C4-2B (cell line): ENCODE measurements around the gene TNIP1.
A peak's percentile ranks its signal among the peaks of the same experiment; 100 is the strongest.

Experiments
- H3K27ac ChIP-seq: fragments of 450-650 bp; 2 replicates; pipeline ENCODE4 v1.5.1; 2017
- ZFX ChIP-seq: fragments of 450-650 bp; IDR thresholded peaks from 2 replicates; pipeline ENCODE4 v1.6.1; 2017
- TF ChIP-seq, protein P1 (sequence below): fragments of 450-650 bp; conservative IDR thresholded peaks from 2 replicates; pipeline ENCODE4 v1.5.1; 2017; ENCODE audit warnings: mild to moderate bottlenecking

The TNIP1 gene

DNA sequence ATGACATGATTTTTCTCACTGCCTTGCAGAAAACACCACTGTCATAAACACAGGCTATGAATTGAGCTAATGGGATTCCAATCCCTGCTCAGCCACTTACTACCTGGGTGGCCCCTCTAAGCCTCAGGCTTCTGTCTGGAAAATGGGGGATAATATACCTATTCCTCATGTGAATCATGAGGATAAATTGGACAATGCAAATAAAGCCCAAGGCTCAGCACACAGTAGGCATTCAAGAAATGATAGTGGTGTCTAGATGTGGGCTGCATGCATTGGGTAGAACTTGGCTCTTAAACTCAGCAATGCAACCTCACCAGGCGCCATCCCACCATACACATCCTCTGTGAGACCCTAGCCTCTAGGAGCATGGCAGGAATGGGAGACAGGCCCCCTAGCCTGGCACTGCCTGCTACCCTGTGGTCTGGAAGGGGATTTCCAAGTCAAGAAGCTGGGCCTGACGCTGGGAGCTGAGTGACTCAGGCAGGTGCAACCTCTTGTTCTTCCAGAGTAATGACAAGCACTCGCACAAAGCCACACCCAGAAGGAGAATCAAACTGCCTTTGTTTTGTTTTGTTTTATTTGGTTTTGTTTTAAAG lies 2.3 kb upstream of the TNIP1 start:
- H3K27ac ChIP-seq, result no peak overlapping the region
- TF ChIP-seq, protein P1, sequence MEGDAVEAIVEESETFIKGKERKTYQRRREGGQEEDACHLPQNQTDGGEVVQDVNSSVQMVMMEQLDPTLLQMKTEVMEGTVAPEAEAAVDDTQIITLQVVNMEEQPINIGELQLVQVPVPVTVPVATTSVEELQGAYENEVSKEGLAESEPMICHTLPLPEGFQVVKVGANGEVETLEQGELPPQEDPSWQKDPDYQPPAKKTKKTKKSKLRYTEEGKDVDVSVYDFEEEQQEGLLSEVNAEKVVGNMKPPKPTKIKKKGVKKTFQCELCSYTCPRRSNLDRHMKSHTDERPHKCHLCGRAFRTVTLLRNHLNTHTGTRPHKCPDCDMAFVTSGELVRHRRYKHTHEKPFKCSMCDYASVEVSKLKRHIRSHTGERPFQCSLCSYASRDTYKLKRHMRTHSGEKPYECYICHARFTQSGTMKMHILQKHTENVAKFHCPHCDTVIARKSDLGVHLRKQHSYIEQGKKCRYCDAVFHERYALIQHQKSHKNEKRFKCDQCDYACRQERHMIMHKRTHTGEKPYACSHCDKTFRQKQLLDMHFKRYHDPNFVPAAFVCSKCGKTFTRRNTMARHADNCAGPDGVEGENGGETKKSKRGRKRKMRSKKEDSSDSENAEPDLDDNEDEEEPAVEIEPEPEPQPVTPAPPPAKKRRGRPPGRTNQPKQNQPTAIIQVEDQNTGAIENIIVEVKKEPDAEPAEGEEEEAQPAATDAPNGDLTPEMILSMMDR, result no peak
- no peak for TF ChIP-seq ZFX

DNA sequence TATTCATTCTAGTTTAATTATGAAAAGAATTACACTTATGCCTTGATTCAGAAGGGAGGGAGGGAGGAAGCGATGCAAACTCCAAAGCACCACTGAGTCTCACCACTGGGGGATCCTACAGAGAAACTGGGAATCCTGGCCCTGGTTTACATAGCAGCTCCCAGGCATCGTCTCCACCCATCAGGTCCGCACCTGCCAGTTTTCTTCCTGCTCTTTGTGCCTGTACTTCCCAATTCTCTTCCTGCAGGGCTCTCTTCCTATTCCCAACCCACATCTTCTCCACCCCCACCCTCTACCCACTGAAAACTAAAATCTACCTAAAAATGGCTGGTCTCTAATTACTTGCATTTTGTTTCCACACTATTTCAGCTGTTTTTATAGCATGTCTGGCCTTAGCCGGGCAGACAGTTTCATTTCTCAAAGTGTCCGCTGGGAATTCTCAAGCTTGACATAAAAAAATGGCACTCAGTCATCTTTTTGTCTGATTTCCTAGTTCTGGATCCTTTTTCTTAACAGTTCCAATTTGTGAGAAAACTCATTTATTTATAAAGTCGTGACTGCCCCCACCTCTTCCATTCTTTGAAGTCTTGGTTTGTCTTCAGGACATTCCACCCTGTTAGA lies 1.6 kb upstream of the TNIP1 start:
- TF ChIP-seq, protein P1, result no peak; the same call in 1 of the 2 replicates
- TF ChIP-seq ZFX, result no peak
- no peak overlapping the region for H3K27ac ChIP-seq

- TF ChIP-seq, protein P1, result no peak
- peak overlapping the region; percentile 92 for H3K27ac ChIP-seq
Observed at GRCh38 chr5:151081431-151082281, 822 bp upstream of the TNIP1 start.

DNA sequence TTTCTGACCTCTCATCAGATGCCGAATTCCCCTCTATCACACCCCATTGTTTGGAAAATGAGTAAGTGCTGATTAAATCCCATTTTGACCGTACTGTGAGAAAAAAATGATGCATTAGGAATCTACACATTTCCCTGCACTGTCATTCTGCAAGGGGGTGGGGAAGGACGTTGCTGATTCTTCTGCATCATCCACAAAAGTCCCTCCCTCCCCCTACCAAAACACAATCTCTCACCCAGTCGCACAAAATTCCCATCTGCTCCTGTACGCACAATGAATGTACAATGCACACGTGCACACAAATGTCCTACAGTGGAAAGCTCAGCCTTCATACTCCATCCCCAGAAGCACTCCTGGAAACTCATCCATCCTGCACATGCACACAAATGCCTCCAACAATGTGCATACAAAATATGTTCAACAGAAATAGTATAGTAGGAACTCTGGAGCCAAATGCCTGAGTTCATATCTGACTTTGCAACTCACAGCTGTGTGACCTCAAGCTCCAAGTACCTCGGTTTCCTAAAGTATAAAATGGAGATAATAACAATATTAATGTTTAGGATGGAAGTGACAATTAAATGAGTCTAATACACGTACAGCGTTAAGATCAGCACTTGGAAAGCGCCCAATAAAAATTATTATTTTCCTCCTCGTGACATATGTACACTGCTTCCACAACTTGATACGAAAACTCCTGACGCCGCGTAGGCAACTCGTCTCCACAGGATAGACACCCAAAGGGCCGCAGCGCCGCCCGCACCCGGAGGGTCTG lies 809 bp downstream of the TNIP1 start:
- H3K27ac ChIP-seq, result peak overlapping the region; percentile 92
- TF ChIP-seq, protein P1, result no peak

DNA sequence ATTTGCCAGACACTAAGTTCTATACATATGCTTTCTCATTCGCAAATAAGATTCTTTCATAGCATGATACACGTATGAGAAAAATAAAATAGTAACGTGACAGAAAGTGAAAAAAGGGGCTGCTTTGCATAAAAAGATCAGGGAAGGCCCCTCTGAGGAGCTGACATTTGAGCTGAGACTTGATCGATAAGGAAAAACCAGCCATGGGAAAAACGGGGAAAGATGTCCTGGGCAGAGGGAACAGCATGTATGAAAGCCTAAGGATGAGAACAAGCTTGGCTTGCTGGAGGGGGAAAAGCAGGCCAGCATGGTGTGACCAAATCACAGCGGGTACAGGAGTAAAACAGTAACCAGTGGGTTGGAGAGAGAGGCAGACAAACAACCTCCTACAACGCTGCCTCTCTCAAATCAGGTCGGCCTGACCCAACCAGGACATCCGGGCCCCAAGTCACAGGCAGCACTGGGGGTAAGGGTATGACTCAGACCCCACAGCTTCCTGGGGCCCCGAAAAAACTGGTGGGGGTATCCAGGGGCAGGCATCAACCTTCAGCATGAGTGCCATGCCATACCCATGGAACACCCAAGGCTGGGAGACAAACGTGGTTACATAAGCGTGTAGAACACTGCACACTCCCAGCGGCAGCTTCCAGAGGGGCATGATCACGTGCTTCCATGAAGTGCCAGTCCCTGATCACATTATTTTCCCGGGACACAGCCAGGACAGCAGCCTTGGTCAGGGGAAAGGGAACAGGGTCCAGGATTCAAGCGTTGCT lies 2.2 kb downstream of the TNIP1 start:
- TF ChIP-seq, protein P1, result no peak
- TF ChIP-seq ZFX, result no peak

DNA sequence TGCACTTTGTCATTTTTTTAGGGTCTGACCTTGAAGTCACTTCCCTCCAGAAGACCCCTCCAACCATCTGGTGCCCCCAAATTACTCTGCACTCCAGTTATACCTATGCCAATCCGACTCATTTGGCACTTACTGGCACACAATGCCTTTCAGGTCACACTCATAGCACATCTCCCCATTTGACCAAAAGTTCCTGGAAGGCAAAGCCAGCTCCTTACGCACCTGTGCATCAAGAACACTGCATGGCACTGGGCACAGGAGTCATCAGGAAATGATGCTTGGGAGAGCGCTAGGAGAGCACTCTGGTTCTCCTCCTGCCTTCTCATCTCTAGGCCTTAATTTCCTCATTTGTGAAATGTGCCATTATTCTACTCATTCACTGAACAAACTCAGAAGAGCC lies 2.9 kb downstream of the TNIP1 start:
- TF ChIP-seq, protein P1, result no peak
- no peak for TF ChIP-seq ZFX
- H3K27ac ChIP-seq, result no peak overlapping the region

More for the DNA sequence above, 2.2 kb downstream of the TNIP1 start:
- H3K27ac ChIP-seq, result no peak overlapping the region
